Measurements from ENCODE around the gene EOGT. TPM values are rescaled to one million over a fixed set of nuclear protein-coding genes. Genes with fewer than 3 reads are reported as not detected.
A peak's percentile ranks its signal among the peaks of the same experiment; 100 is the strongest.

The EOGT gene
- total RNA-seq, 1 donor from 2014 or later: 93.4 TPM

GRCh38 chr3:69009559-69010410 is 3.7 kb downstream of the EOGT start:
- DNase-seq (ENCODE audit: low spot score): peak; percentile 29

- no peak for DNase-seq (ENCODE audit: low spot score)
Measured at GRCh38 chr3:69008980-69009379, 4.5 kb downstream of the EOGT start.

- no peak for DNase-seq (ENCODE audit: low spot score)
Measured at GRCh38 chr3:69005791-69006482, 7.5 kb downstream of the EOGT start.

- peak; percentile 8 for DNase-seq (ENCODE audit: low spot score)
Measured at GRCh38 chr3:69005071-69005790, 8.3 kb downstream of the EOGT start.

GRCh38 chr3:69004138-69004537 is 9.3 kb downstream of the EOGT start:
- no peak for DNase-seq (ENCODE audit: low spot score)

GRCh38 chr3:68999605-69000004 is 13.9 kb downstream of the EOGT start:
- no peak for DNase-seq (ENCODE audit: low spot score)

GRCh38 chr3:68999158-68999557 is 14.3 kb downstream of the EOGT start:
- DNase-seq (ENCODE audit: low spot score): no peak

DNA sequence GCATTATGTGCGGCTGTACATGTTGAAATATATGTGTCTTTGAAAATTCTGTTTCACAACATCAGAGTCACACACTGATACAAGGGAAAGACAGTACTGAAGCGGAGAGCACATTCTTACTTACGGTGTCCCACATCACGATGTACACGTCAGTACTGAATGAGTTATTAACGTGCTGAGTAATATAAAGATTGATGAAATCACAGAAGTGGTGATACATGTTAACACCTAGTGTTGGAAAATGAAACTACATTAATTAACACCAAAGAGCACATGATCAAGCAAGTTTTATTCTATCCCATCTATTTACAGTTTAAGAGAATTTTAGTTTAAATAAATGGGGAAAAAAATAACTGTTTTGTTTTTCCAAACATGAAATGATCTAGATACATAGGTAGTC is 15.6 kb downstream of the EOGT start:
- DNase-seq (ENCODE audit: low spot score): no peak

DNA sequence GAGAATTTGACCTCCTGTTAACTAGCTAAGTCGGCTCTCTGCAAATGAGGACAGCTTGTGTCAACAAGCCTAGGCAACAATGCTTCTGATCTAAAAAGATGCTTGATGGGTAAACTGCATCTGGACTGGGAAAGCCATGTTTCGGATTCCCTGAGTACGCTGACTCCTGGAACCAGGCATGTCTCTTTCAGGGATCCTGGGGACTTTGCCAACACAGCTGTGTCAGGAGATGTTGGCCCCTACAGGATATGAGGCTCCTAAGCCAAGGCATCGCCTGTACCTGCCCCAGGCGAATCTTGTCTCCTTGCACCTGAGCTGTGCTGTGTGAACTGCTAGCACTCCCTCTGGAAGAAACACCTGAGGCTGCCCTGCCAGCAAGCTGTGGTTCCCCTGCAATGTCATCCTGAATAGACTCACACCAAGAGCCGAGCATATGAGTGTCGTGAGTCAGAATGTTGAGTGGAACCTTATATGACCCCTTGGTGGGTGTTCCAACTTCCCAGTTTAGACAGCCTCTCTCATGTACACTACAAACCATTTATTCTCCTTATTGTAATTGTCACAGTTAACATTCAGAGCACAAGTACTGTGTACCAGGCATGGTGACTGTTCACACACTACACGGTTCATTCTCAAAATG is 17.0 kb downstream of the EOGT start:
- no peak for DNase-seq (ENCODE audit: low spot score)

- no peak for DNase-seq (ENCODE audit: low spot score)
Measured at GRCh38 chr3:68988740-68989139, 24.7 kb downstream of the EOGT start.

- no peak for DNase-seq (ENCODE audit: low spot score)
Measured at GRCh38 chr3:68987322-68987721, 26.2 kb downstream of the EOGT start.

- DNase-seq (ENCODE audit: low spot score): peak; percentile 27
Measured at GRCh38 chr3:68986496-68987208, 26.8 kb downstream of the EOGT start.

DNA sequence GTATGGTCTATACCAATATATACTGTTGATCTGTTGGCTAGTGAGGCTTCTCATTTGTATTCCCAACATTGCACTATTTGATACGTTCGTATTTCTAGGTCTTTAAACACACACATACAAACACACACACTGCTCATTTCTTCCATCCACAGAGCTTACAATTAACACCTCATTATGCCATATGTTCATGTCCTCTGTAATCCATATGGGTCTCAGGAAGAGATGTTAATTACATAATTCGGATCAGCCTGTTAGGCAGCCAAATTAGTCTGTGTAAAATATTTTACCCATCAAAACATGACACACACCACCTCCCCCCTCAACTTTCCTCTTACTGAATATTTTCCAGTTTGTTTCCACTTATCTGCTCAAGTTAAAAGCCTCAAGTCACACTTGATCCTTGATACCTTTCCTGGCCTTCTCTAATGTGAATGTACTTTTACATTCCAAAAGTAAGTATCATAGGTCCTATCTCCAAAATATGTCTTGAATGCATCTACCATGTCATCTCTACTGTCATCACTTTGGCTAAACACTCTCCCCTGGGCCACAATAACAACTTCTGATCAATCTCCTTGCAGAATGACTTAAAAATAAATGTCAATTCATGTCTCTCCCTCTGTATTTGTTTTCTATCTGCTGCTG is 28.2 kb downstream of the EOGT start:
- no peak for DNase-seq (ENCODE audit: low spot score)

GRCh38 chr3:68984011-68984530 is 29.4 kb downstream of the EOGT start:
- no peak for DNase-seq (ENCODE audit: low spot score)

GRCh38 chr3:68977486-68978167 is 35.9 kb downstream of the EOGT start:
- no peak for DNase-seq (ENCODE audit: low spot score)

DNA sequence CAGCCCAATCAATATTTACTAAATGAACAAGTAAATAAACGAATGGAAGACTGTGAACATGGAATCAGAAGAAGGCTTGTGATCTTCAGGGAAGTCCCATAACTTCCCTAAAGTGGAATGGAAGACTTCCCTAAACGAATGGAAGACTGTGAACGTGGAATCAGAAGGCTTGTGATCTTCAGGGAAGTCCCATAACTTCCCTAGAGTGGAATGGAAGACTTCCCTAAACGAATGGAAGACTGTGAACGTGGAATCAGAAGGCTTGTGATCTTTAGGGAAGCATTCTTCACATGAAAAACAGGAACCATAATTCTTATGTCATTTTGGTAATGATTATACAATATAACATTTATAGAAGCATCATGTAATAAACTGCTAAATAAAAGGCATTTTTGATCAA is 38.8 kb downstream of the EOGT start:
- DNase-seq (ENCODE audit: low spot score): no peak

GRCh38 chr3:68973639-68974038 is 39.8 kb downstream of the EOGT start:
- DNase-seq (ENCODE audit: low spot score): no peak

- peak; percentile 68 for DNase-seq (ENCODE audit: low spot score)
Measured at GRCh38 chr3:68972358-68972979, 41.0 kb downstream of the EOGT start.

DNA sequence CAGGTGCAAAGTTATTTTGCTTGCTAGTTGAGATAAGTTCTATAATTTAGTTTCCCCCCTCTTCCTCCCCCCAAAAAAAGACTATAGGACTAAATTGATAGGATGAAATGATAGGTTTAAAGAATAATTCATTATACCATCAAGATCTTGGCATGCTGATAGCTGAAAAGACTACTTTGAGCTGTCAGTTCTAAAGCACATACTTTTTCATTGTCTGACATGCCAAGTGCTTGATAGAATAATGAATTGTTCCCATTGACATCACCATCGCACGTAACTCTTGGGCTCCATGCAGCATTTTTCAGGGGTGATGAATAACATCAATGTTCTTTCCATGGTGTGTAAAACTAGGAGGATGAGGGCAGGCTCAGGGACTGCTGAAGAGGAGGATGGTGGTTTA is 48.8 kb downstream of the EOGT start:
- no peak for DNase-seq (ENCODE audit: low spot score)

Data from umbilical cord (tissue), 2 donors.